Retinal pigment epithelial cell (primary cell): ENCODE results near the gene TSPAN14.
"Not testable (repeated sequence)": the region's sequence is repeated elsewhere in the genome, so short reads cannot be mapped to it uniquely, and the experiment has no call there.

Experiments used
- DNase-seq: peaks from one replicate; pipeline ENCODE4 v3.0.0-alpha.2; 2010; ENCODE audit warnings: low read depth
- H3K4me3 ChIP-seq: 2 replicates; pipeline ENCODE4 v1.5.1; 2011; ENCODE audit warnings: mild to moderate bottlenecking, low read length, control low read depth, moderate library complexity
- TF ChIP-seq, protein P1 (sequence below): conservative IDR thresholded peaks from 2 replicates; pipeline ENCODE4 v1.5.1; 2011; ENCODE audit warnings: low read depth, low read length, control low read depth, inconsistent platforms

The TSPAN14 gene

GRCh38 chr10:80476685-80477084 is 22.6 kb downstream of the TSPAN14 start:
- TF ChIP-seq, protein P1, sequence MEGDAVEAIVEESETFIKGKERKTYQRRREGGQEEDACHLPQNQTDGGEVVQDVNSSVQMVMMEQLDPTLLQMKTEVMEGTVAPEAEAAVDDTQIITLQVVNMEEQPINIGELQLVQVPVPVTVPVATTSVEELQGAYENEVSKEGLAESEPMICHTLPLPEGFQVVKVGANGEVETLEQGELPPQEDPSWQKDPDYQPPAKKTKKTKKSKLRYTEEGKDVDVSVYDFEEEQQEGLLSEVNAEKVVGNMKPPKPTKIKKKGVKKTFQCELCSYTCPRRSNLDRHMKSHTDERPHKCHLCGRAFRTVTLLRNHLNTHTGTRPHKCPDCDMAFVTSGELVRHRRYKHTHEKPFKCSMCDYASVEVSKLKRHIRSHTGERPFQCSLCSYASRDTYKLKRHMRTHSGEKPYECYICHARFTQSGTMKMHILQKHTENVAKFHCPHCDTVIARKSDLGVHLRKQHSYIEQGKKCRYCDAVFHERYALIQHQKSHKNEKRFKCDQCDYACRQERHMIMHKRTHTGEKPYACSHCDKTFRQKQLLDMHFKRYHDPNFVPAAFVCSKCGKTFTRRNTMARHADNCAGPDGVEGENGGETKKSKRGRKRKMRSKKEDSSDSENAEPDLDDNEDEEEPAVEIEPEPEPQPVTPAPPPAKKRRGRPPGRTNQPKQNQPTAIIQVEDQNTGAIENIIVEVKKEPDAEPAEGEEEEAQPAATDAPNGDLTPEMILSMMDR, result no peak
- no peak for DNase-seq
- H3K4me3 ChIP-seq, result no peak overlapping the region

GRCh38 chr10:80477813-80478212 is 23.7 kb downstream of the TSPAN14 start:
- H3K4me3 ChIP-seq, result no peak overlapping the region
- TF ChIP-seq, protein P1, result no peak
- DNase-seq, result peak; percentile 74

DNA sequence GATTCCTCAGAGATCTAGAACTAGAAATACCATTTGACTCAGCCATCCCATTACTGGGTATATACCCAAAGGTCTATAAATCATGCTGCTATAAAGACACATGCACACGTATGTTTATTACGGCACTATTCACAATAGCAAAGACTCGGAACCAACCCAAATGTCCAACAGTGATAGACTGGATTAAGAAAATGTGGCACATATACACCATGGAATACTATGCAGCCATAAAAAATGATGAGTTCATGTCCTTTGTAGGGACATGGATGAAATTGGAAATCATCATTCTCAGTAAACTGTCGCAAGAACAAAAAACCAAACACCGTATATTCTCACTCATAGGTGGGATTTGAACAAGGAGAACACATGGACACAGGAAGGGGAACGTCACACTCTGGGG is 26.3 kb downstream of the TSPAN14 start:
- H3K4me3 ChIP-seq, DNase-seq: not testable (repeated sequence)

GRCh38 chr10:80480852-80481251 is 26.7 kb downstream of the TSPAN14 start:
- TF ChIP-seq, protein P1, result no peak
- DNase-seq, result no peak
- no peak overlapping the region for H3K4me3 ChIP-seq

- no peak for DNase-seq
- H3K4me3 ChIP-seq, result no peak overlapping the region
- TF ChIP-seq, protein P1, result no peak
Observed at GRCh38 chr10:80484243-80484642, 30.1 kb downstream of the TSPAN14 start.

DNA sequence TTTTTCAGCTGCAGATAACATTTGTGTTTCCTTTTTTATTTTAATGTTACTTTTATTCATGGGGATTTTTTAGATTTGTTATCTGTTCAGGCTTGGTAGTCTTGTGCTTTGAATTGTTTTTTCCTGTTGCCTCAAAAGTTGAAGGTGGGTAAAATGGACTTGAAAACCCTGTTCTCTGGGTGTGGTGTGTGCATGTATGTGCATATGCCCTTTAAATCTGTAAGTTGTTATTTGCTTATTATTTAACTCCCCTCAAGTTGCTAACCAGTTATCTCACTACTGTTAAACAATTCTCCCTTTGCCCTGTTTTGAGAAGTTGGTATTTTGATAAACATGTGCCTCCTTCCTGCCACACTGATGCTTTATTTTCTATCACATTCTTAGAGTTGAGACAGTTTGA is 30.6 kb downstream of the TSPAN14 start:
- TF ChIP-seq, protein P1, result no peak
- DNase-seq, result no peak
- no peak overlapping the region for H3K4me3 ChIP-seq

GRCh38 chr10:80485076-80485945 is 31.2 kb downstream of the TSPAN14 start:
- no peak overlapping the region for H3K4me3 ChIP-seq
- TF ChIP-seq, protein P1, result no peak
- no peak for DNase-seq
